Endothelial cell of umbilical vein (primary cell): ENCODE measurements around the gene ADCY7.

Experiments
- CTCF ChIP-seq, 2 donors: IDR thresholded peaks; 1 replicate in 1 of 2; 2 replicates in 1 of 2; pipeline ENCODE4 v1.5.1; 2011; ENCODE audit warnings: low read length in 2 of 2, mild to moderate bottlenecking in 2 of 2, moderate library complexity in 2 of 2, control low read depth in 1 of 2, inconsistent platforms in 1 of 2, low read depth in 1 of 2; ENCODE audit not compliant: insufficient read depth in 1 of 2; ENCODE audit errors: extremely low read depth in 1 of 2
- EZH2 ChIP-seq: IDR thresholded peaks from 2 replicates; pipeline ENCODE4 v1.6.1; 2012; ENCODE audit warnings: borderline replicate concordance, low read depth, mild to moderate bottlenecking, moderate library complexity, low read length, inconsistent platforms; ENCODE audit not compliant: severe bottlenecking
- FOS ChIP-seq: IDR thresholded peaks from 2 replicates; pipeline ENCODE4 v1.6.1; 2011; ENCODE audit warnings: mild to moderate bottlenecking, low read length, moderate library complexity, borderline replicate concordance; ENCODE audit not compliant: insufficient read depth
- MYC ChIP-seq: IDR thresholded peaks from one replicate; pipeline ENCODE4 v1.6.1; 2011; ENCODE audit warnings: mild to moderate bottlenecking, low read depth, low read length
- POLR2A ChIP-seq: IDR thresholded peaks from 2 replicates; pipeline ENCODE4 v1.6.1; 2012; ENCODE audit warnings: low read depth, mild to moderate bottlenecking, control low read depth, low read length
- POLR2AphosphoS5 ChIP-seq: IDR thresholded peaks from 2 replicates; pipeline ENCODE4 v1.6.1; 2012; ENCODE audit warnings: low read depth, mild to moderate bottlenecking, control low read depth, low read length, moderate library complexity; ENCODE audit not compliant: insufficient read depth
- TF ChIP-seq, protein P1 (sequence below): IDR thresholded peaks from 2 replicates; pipeline ENCODE4 v1.6.1; 2011; ENCODE audit not compliant: insufficient read depth, insufficient read length

DNA sequence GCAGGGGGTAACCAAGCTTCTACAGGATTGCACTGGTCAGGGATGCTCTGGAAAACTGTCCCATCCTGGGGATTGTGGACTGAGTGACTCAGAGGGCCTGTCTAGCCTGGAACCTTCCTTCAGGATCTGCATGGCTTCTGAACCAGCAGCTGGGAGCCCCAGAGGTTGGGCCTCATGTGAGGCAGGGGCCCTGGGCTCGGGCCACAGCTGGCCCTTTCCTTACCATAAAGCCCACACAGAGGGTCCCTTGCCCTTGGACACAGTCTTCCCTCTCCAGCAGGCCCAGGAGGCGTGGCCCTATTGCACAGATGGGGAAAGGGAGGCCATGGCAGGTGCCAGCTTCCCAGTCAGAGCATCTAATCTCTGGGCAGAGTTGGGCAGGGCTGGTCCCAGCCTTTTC is 30.5 kb downstream of the ADCY7 start:
- TF ChIP-seq CTCF (IDR thresholded peaks at IDR 0.05; ENCODE audit: extremely low read depth in 1 of 2, insufficient read depth in 1 of 2, low read depth in 1 of 2, low read length in 2 of 2) (no peak), POLR2A (no peak), MYC (no peak), EZH2 (no peak), FOS (no peak), POLR2AphosphoS5 (no peak)
- TF ChIP-seq, protein P1, sequence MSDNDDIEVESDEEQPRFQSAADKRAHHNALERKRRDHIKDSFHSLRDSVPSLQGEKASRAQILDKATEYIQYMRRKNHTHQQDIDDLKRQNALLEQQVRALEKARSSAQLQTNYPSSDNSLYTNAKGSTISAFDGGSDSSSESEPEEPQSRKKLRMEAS, result no peak
